Urinary bladder (tissue), 4 donors: ENCODE results near the gene METTL9. TPM values are rescaled to one million over a fixed set of nuclear protein-coding genes. Genes with fewer than 3 reads are reported as not detected.
"Not testable (repeated sequence)": the region's sequence is repeated elsewhere in the genome, so short reads cannot be mapped to it uniquely, and the experiment has no call there.

Experiments
- DNase-seq: peaks from one replicate; pipeline ENCODE4 v3.0.0-alpha.2; 2015; ENCODE audit errors: extremely low spot score
- H3K27ac ChIP-seq: one replicate; pipeline ENCODE4 v1.5.1; 2013; ENCODE audit warnings: low read depth, mild to moderate bottlenecking, moderate library complexity
- H3K36me3 ChIP-seq: one replicate; pipeline ENCODE4 v1.6.1; 2013; ENCODE audit warnings: mild to moderate bottlenecking, moderate library complexity; ENCODE audit not compliant: insufficient read depth
- H3K4me1 ChIP-seq: one replicate; pipeline ENCODE4 v1.6.1; 2013; ENCODE audit warnings: mild to moderate bottlenecking, moderate library complexity; ENCODE audit not compliant: insufficient read depth
- H3K4me3 ChIP-seq: one replicate; pipeline ENCODE4 v1.5.1; 2013; ENCODE audit warnings: low read depth, low read length
- WGBS: extraction: QIAGEN DNeasy Blood & Tissue Kit; methylation state at CpG from one replicate; pipeline ENCODE4 v1.1.7; 2013; 5-methylcytosine and 5-hydroxymethylcytosine counted together
- polyA plus RNA-seq: library from polyadenylated mRNA; stranded (reverse); fragments of 200-250 nt; gene quantifications from one replicate; pipeline ENCODE4 v1.2.3, GENCODE V29; 2013
- total RNA-seq: library from RNA; depleted of rRNA; stranded (reverse); fragments of >200 nt; gene quantifications from one replicate; pipeline ENCODE4 v1.2.3, GENCODE V29; 2014
- donor health status: healthy with polysubstance abuse.
- donor health status: healthy.

The METTL9 gene
- total and polyA plus RNA-seq, 2 donors = 66.2 to 163 TPM

DNA sequence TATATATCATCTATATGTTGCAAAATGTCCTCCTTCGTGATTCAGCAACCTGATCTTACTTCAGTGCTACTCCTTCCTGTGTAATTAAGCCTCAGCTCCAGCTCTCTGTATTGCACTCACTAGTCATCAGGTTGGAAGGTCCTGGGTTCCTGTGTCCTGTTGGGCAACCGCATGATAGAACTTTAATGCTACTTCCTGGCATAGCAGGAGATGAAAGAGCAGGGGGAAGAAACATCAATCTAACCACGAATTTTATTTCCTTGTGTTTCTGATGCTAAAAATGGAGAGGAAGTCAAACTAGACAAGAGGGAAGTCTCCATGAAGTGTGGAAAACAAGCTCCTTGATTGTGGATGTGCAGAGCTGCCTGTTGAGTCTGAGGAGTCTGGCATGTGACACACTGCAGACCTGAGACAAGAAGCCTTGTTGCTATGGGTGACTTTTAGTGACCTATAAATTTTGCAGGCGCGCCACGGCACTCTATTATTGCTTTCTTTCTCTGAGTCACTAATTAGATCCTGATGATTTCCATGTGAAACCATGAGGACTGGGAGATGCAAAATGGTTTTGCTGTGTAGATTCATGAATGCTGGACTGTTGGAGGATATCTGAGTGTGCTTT lies 27.4 kb downstream of the METTL9 start:
- Histone ChIP-seq H3K4me1 (peaks cover 2% of the 10 kb centered on the region), H3K4me3 (no peak overlapping the region), H3K27ac (no peak overlapping the region), H3K36me3 (peaks cover 8% of the 10 kb centered on the region)
- peak; percentile 21 for DNase-seq
- WGBS = 24% methylated on average over 6 of the region's 6 CpGs

DNA sequence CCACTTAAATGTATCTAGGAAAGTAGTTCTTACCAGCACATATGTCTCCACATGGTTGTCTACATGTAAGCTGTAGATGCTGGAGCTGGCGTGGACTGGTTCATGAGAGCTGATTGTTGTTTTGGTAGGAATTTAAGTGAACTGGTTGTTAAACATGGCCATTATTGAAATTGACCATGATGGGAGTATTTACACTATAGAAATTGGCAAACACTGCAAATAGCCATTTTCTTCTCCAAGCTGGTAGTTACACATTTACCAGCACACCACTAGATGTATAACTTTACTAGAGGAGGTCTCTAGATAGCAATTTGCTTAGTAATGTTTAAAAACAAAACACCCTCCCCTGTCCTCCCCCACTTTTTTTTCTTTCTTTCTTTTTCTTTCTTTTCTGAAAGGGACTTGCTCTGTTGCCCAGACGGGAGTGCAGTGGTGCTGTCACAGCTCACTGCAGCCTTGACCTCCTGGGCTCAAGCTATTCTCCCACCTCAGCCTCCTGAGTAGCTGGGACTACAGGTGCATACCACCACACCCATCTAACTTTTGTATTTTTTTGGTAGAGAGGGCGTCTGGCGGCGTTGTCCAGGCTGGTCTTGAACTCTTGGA lies 28.8 kb downstream of the METTL9 start:
- no peak overlapping the region for H3K4me3 ChIP-seq
- H3K27ac ChIP-seq = no peak overlapping the region
- WGBS = 98% methylated on average over 5 of the region's 5 CpGs
- no peak for DNase-seq
- H3K4me1 ChIP-seq = peaks cover 2% of the 10 kb centered on the region
- H3K36me3 ChIP-seq = peaks cover 8% of the 10 kb centered on the region

DNA sequence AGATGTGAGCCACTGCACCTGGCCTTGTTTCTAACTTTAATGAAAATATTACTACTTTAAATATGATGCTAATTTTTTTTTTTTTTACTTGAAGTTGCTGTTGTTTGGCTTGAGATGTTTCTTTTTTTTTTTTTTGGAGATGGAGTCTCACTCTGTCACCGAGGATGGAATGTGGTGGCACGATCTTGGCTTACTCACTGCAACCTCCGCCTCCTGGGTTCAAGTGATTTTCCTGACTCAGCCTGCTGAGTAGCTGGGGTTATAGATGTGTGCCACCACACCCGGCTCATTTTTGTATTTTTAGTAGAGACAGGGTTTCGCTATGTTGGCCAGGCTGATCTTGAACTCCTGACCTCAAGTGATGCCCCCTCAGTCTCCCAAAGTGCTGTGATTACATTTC lies 29.4 kb downstream of the METTL9 start:
- no peak overlapping the region for H3K27ac ChIP-seq
- peaks cover 8% of the 10 kb centered on the region for H3K36me3 ChIP-seq

DNA sequence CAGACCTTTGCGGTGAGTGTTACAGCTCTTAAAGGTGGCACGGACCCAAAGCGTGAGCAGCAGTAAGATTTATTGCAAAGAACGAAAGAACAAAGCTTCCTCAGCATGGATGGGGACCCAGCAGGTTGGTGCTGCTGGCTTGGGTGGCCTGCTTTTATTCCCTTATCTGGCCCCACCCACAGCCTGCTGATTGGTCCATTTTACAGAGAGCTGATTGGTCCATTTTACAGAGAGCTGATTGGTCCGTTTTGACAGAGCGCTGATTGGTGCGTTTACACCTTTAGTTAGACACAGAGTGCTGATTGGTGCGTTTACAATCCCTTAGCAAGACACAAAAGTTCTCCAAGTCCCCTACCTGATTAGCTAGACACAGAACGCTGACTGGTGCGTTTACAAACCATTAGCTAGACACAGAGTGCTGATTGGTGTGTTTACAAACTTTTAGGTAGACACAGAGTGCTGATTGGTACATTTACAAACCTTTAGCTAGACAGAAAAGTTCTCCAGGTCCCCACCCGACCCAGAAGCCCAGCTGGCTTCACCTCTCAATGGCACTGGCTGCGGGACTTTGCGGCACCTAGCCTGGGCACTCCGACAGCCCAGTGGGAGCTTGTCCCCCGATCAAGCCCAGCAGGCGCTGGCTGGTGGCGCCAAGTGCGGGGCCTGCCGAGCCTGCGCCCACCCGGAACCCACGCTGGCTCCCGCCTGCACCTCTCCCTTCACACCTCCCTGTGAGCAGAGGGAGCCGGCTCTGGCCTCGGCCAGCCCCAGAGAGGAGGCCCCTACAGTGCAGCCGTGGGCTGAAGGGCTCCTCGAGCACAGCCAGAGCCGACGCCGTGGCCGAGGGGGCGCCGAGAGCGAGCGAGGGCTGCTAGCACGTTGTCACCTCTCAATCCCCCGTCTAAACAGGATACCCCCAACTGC lies 30.5 kb downstream of the METTL9 start:
- DNase-seq, H3K36me3 ChIP-seq, H3K27ac ChIP-seq, H3K4me3 ChIP-seq, H3K4me1 ChIP-seq: not testable (repeated sequence)
- whole genome bisulfite sequencing = 98% methylated on average over 37 of the region's 37 CpGs

More for the DNA sequence above, 29.4 kb downstream of the METTL9 start:
- no peak for DNase-seq
- Histone ChIP-seq H3K4me1 (peaks cover 2% of the 10 kb centered on the region), H3K4me3 (no peak overlapping the region)
- WGBS = 95% methylated on average over 5 of the region's 5 CpGs

DNA sequence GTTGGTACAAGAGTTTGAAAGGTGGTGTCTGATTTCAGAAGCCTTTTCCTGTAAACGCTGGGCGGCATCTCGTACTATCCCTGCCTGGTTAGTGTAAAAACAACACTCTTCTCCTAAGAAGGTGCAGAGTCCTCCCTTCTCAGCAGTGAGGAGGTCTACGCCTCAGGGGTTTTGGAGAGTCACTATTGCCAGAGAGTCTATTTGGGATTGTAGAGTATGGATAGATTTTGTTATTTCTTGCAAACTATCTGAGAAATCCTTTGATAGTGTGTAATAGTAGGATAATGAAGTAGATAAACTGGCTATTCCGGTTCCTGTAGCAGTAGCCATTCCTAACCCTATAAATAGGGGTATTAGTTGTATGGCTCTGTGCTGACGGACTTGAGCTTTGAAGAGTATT lies 31.5 kb downstream of the METTL9 start:
- WGBS = 79% methylated on average over 6 of the region's 6 CpGs
- H3K27ac ChIP-seq, H3K4me3 ChIP-seq, H3K4me1 ChIP-seq, DNase-seq, H3K36me3 ChIP-seq: not testable (repeated sequence)

DNA sequence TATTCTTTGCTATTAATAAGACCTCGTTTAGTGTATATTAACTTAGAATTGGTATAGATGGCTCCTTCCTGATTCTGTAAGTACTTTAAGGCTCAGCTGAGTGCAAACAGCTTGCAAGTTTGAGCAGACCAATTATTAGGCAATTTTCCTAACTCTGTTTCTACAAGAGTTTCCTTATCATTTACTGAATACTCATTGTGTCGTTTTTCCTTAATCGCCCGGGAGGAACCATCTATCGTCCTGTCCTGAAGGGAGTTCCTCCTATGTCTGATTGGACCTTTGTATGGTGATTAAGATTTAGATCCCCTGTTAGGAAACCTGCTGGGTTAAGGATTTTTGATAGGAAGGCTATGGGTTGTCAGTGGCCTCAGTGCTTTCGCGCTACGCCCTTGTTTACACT lies 32.0 kb downstream of the METTL9 start:
- H3K4me3 ChIP-seq, H3K27ac ChIP-seq, H3K36me3 ChIP-seq, DNase-seq, H3K4me1 ChIP-seq: not testable (repeated sequence)
- 87% methylated on average over 8 of the region's 8 CpGs for WGBS

DNA sequence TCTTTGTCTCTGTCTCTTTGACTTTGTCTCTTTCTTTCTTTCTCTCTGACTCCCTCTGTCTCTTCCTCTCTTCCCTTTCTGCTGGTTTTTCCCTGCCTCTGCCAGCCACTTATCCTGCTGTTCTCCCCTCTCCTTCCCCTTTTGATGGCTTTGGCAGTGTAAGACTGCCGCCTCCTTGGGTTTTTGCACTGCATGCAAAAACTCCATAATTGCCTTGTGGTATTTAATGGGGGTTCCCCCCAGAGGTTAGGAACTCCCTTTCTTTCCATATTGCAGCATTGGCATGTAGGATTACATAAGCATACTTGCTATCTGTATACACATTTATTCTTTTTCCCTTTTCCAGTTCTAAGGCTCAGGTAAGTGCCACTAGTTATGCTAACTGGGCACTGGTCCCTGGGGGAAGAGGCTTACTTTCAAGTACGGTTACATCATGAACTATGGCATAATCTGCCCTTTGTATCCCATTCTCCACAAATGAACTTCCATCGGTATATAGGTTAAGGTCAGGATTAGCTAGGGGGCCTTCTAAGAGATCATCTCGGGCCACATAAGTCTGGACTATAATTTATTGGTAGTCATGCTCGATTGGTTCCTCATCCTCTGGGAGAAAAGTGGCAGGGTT lies 32.7 kb downstream of the METTL9 start:
- H3K4me3 ChIP-seq, DNase-seq, H3K4me1 ChIP-seq, H3K27ac ChIP-seq, H3K36me3 ChIP-seq: not testable (repeated sequence)
- WGBS = 92% methylated on average over 5 of the region's 5 CpGs

DNA sequence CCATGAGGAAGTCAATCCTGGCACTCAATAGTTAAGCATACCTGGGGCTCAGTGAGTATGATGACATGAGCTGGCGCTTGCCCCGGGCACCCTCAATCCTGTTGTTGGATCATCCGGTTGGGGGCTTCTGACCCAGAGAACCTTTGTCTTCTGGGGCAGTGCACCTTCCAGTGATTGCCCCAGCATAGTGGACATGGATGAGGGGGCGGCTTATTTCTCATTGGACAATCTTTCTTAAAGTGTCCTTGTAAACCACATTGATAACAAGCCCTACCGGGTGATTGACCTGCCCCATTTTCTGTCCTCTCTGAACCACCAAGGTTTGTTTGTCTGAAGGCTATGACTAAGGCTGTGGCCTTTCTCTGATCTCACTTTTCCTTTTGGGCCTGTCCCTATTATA lies 34.8 kb downstream of the METTL9 start:
- H3K4me3 ChIP-seq = no peak overlapping the region
- DNase-seq = no peak
- 90% methylated on average over 5 of the region's 5 CpGs for WGBS
- peaks cover 2% of the 10 kb centered on the region for H3K4me1 ChIP-seq
- H3K36me3 ChIP-seq = peaks cover 3% of the 10 kb centered on the region
- no peak overlapping the region for H3K27ac ChIP-seq

DNA sequence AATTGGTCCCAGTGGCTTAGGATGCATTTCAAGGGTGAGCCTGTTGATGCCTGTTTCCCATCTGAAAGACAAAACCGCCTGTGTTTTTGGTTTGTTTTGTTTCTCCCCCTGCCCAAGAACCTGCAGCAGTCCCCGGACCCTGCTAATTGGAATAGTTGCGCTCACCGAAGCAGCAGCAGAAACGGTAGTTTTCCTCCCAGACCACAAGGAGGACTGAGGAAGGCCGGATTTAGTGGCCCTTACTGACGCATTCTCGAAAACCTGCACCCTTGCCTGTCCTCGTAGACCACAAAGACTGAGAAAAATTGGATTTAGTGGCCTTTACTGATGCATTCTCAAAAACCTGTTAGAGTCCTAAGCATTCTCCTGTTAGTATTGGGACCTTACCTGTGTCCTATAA lies 36.3 kb downstream of the METTL9 start:
- not testable (repeated sequence) for H3K4me3 ChIP-seq, DNase-seq, H3K36me3 ChIP-seq, H3K27ac ChIP-seq, H3K4me1 ChIP-seq
- 88% methylated on average over 9 of the region's 9 CpGs for WGBS

DNA sequence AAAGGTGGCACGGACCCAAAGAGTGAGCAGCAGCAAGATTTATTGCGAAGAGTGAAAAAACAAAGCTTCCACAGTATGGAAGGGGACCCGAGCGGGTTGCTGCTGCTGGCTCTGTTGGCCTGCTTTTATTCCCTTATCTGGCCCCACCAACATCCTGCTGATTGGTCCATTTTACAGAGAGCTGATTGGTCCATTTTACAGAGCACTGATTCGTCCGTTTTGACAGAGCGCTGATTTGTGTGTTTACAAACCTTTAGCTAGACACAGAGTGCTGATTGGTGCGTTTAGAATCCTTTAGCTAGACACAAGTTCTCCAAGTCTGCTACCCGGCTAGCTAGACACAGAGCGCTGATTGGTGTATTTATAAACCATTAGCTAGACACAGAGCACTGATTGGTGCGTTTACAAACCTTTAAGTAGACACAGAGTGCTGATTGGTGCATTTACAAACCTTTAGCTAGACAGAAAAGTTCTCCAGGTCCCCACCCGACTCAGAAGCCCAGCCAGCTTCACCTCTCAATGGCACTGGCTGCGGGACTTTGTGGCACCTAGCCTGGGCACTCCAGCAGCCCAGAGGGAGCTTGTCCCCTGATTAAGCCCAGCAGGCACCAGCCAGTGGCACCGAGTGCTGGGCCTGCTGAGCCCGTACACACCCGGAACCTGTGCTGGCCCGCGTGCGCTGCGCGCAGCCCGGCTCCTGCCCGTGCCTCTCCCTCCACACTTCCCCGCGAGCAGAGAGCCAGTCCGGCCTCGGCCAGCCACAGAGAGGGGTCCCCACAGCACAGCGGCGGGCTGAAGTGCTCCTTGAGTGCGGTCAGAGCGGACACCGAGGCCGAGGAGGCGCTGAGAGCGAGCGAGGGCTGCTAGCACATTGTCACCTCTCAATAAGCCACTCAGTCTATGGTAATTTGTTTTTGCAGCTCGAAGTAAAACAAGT lies 37.9 kb downstream of the METTL9 start:
- 95% methylated on average over 37 of the region's 37 CpGs for WGBS
- H3K4me3 ChIP-seq = no peak overlapping the region
- no peaks in the 10 kb centered on the region for H3K36me3 ChIP-seq
- no peaks in the 10 kb centered on the region for H3K4me1 ChIP-seq
- no peak overlapping the region for H3K27ac ChIP-seq
- DNase-seq = no peak

DNA sequence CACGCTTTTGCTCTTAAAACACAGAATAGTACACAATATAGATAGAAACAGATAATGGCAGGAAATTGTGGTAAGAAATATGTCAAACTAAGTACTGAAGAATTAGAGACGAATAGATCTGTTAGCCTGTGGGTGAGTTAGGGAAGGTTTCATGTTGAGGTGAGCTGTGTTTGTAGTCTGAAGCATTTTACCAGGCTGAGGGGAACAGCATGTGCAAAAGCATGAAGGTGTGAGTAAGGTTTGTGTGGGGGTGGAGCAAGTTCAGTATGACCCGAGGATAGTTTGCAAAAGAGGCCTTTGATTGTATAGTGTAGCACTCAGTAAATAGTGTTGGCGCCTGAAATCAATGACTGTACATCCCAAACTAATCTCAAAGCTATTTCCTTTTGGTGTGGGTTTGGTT lies 39.2 kb downstream of the METTL9 start:
- Histone ChIP-seq H3K27ac (no peak overlapping the region), H3K36me3 (no peaks in the 10 kb centered on the region), H3K4me1 (no peaks in the 10 kb centered on the region), H3K4me3 (no peak overlapping the region)
- DNase-seq = no peak
- 64% methylated on average over 4 of the region's 4 CpGs for WGBS

DNA sequence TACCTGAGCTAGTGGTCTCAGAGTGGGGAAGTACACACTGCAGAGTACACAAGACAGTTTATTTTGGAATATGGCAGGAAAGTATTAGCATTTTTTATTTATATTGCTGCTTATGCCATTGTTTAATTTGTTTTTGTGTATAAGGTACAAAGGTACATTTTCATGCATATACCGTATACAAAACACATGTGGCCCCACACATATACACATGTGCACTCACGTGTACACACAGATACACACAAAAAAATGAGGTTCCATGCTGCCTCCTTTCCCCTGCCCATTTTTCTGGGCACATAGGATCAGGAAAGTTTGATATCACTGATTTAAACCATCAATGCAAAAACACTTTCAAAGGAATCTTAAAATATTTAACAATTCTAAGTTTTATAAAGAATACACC lies 40.1 kb downstream of the METTL9 start:
- Histone ChIP-seq H3K4me3 (no peak overlapping the region), H3K36me3 (no peaks in the 10 kb centered on the region), H3K4me1 (no peaks in the 10 kb centered on the region), H3K27ac (no peak overlapping the region)
- WGBS = 92% methylated on average over 2 of the region's 2 CpGs
- DNase-seq = no peak

DNA sequence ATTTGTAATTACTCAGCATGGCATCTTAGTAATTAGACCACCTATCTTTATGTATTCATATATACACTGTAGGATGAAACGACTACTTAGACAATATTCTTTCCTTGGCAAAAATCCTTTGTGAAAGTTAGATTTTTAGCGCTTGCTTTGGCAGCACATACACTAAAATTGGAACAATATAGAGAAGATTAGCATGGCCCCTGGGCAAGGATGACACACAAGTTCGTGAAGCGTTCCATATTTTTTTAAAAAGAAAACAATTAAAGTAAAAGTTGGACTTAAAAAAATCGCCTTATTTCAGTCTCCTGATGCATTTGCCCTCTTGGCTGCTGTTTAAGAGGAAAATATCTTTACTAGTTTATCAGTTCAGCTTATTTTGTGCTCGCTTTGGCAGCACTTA lies 42.5 kb downstream of the METTL9 start:
- 52% methylated on average over 6 of the region's 6 CpGs for WGBS
- no peaks in the 10 kb centered on the region for H3K4me1 ChIP-seq
- no peak overlapping the region for H3K27ac ChIP-seq
- H3K36me3 ChIP-seq = no peaks in the 10 kb centered on the region
- no peak for DNase-seq
- H3K4me3 ChIP-seq = no peak overlapping the region
